Activated naive CD4-positive, alpha-beta T cell treated with anti-CD3 and anti-CD28 coated beads for 36 hours (primary cell): ENCODE data around the gene CFI. TPM values are rescaled to one million over a fixed set of nuclear protein-coding genes. Genes with fewer than 3 reads are reported as not detected.

Experiments
- CTCF ChIA-PET: fragments of 350-600 bp; sonication (Branson Sonifier 250); formaldehyde crosslinking; loops from one replicate; lab custom pipeline; 2021; ENCODE audit warnings: antibody characterized with exemption; lab: Charles Lee
- DNase-seq: peaks from one replicate; pipeline ENCODE4 v3.0.0-alpha.2; 2020
- H3K27ac Mint-ChIP-seq: one replicate; pipeline ENCODE4 v1.8.0; 2021; ENCODE audit warnings: mild to moderate bottlenecking, mixed read lengths
- H3K27me3 Mint-ChIP-seq: one replicate; pipeline ENCODE4 v1.8.0; 2021; ENCODE audit warnings: low read depth, mixed read lengths
- H3K36me3 Mint-ChIP-seq: one replicate; pipeline ENCODE4 v1.8.0; 2021; ENCODE audit warnings: low read depth, mixed read lengths
- H3K4me1 Mint-ChIP-seq: one replicate; pipeline ENCODE4 v1.8.0; 2021; ENCODE audit warnings: low read depth, mixed read lengths
- H3K4me3 Mint-ChIP-seq: one replicate; pipeline ENCODE4 v1.8.0; 2021; ENCODE audit warnings: mild to moderate bottlenecking, moderate library complexity, mixed read lengths
- H3K9me3 Mint-ChIP-seq: one replicate; pipeline ENCODE4 v1.8.0; 2021; ENCODE audit warnings: mixed read lengths
- intact Hi-C: fragments of 100-400 bp; cut with micrococcal nuclease; formaldehyde crosslinking; loops from one replicate; pipeline ENCODE4 v1.15.1; 2023
- total RNA-seq, 2 experiments: library from RNA; stranded (reverse); gene quantifications; one replicate each; pipeline ENCODE4 v1.2.3, GENCODE V29; 2021

CFI gene
- total RNA-seq, result not detected

GRCh38 chr4:109801895-109802319, at the start of gene CFI:
Gene CFI (minus strand): TSS chr4:109801999. CDS start chr4:109801971, 28 bp downstream.
- Mint-ChIP-seq H3K27me3 (no peaks in the 10 kb centered on the region), H3K4me3 (no peak within 1 kb of the TSS), H3K27ac (no peak within 1 kb of the TSS), H3K9me3 (peaks cover 3% of the 10 kb centered on the region), H3K4me1 (no peaks in the 10 kb centered on the region), H3K36me3 (no peaks in the 10 kb centered on the region)
- intact Hi-C loops, result no loop called here
- CTCF ChIA-PET, result no interaction called here
- no peak for DNase-seq

DNA sequence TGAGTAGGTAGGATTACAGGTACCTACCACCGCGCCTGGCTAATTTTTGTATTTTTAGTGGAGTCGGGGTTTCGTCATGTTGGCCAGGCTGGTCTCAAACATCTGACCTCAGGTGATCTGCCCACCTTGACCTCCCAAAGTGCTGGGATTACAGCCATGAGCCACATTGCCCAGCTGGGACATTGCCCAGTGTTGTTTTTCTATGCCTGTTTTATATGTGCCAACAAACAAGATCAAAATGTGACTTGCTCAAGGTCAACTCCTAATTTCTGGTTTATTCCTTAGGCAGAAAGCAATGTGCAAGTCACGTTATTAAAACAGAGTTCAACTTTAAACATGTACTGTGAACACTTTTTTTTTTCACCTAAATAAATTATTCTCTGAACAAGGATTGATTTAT, 48.8 kb upstream of the CFI start:
- H3K9me3 Mint-ChIP-seq, result no peaks in the 10 kb centered on the region
- CTCF ChIA-PET, result no interaction called here
- H3K27me3 Mint-ChIP-seq, result no peaks in the 10 kb centered on the region
- no peak for DNase-seq
- H3K4me1 Mint-ChIP-seq, result no peaks in the 10 kb centered on the region
- intact Hi-C loops, result no loop called here
- H3K27ac Mint-ChIP-seq, result no peak overlapping the region
- peaks cover 7% of the 10 kb centered on the region for H3K36me3 Mint-ChIP-seq
- H3K4me3 Mint-ChIP-seq, result no peak overlapping the region

GRCh38 chr4:109848501-109848900, 46.7 kb upstream of the CFI start:
- intact Hi-C loops, result no loop called here
- Mint-ChIP-seq H3K4me1 (no peaks in the 10 kb centered on the region), H3K4me3 (no peak overlapping the region), H3K27ac (no peak overlapping the region), H3K36me3 (peaks cover 7% of the 10 kb centered on the region), H3K27me3 (no peaks in the 10 kb centered on the region), H3K9me3 (no peaks in the 10 kb centered on the region)
- CTCF ChIA-PET, result interaction anchor here (0.6 kb wide), 2 partner anchors 333 to 568 kb away, joined by 3 read pairs; no protein-coding TSS in a partner anchor
- no peak for DNase-seq

DNA sequence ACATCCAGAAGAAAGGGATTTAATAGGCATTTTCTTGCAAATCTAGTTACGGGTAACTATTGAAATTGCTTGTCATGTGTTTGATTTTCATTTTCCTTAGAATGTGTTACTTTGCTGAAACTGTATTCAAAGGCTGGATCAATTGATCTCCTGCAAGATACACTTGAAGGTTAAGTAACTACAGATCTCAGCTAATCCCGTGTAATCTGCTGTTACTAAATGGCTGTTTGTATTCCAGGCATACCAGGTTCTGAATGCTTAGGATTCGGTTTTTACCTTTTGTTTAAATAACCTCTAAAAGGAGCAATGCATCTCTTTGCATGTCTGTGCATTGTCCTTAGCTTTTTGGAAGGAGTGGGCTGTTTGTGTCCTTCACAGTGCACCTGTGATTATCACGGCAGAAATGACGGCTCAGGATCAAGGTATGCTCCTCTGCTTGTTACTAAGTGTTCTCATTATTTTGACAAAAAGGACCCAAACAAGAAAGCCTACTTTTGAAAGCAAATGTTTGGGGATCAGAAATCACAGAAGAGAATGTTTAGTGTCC, 46.2 kb upstream of the CFI start, which contains the start of gene LRIT3:
LRIT3 (plus strand) TSS at position 212 of the 547 bp plus-strand sequence; CDS start at position 307, 95 bp downstream.
- CTCF ChIA-PET, result interaction anchor here (0.6 kb wide), 2 partner anchors 69 to 568 kb away, joined by 3 read pairs; no protein-coding TSS in a partner anchor
- H3K27ac Mint-ChIP-seq, result no peak within 1 kb of the TSS
- H3K36me3 Mint-ChIP-seq, result peaks cover 4% of the 10 kb centered on the region
- no peaks in the 10 kb centered on the region for H3K9me3 Mint-ChIP-seq
- no peak for DNase-seq
- H3K4me1 Mint-ChIP-seq, result no peaks in the 10 kb centered on the region
- H3K4me3 Mint-ChIP-seq, result no peak within 1 kb of the TSS
- H3K27me3 Mint-ChIP-seq, result no peaks in the 10 kb centered on the region
- intact Hi-C loops, result no loop called here

GRCh38 chr4:109846395-109847098, 44.7 kb upstream of the CFI start:
- Mint-ChIP-seq H3K4me3 (no peak overlapping the region), H3K4me1 (no peaks in the 10 kb centered on the region), H3K9me3 (no peaks in the 10 kb centered on the region), H3K27me3 (no peaks in the 10 kb centered on the region), H3K27ac (no peak overlapping the region), H3K36me3 (no peaks in the 10 kb centered on the region)
- DNase-seq, result no peak
- intact Hi-C loops, result no loop called here
- CTCF ChIA-PET, result no interaction called here

DNA sequence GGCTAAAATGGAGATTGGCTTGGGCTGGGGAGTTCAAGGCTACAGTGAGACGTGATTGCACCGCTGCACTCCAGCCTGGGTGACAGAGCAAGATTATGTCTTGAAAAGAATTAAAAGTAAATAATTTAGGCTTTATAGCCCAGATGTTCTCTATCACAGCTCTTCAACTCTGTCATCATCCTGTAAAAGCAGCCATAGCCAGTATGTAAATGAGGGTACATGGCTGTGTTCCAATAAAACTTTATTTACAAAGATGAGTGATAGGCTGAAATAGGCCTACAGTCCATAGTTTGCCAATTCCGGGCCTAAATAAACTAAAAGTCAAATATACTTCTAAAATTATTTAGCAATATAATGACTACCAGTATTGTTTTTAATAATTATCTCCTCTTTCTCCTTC, 35.2 kb upstream of the CFI start:
- Mint-ChIP-seq H3K27me3 (no peaks in the 10 kb centered on the region), H3K27ac (no peak overlapping the region)
- CTCF ChIA-PET, result no interaction called here

DNA sequence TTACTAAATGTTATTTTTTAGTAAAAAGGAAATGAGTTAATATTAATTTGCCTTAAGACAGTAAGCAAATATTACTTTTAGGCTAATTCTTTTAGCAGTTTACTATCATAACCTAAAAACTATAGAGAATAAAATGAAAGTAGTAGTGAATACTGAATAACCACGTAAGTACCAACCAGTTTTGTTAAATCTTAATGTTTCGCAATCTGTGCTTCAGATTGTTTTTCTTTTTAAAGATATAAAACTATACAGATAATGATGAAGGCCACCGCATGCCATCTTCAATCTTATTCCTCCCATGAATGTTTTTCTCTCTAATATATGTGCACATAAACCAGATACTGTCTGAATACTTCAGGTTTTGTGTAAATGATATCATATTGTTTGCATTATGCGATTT, 32.0 kb upstream of the CFI start:
- Mint-ChIP-seq H3K36me3 (peaks cover 15% of the 10 kb centered on the region), H3K27ac (no peak overlapping the region), H3K9me3 (peaks cover 2% of the 10 kb centered on the region), H3K4me1 (no peaks in the 10 kb centered on the region), H3K4me3 (no peak overlapping the region), H3K27me3 (no peaks in the 10 kb centered on the region)
- intact Hi-C loops, result no loop called here
- DNase-seq, result no peak
- CTCF ChIA-PET, result interaction anchor here (0.6 kb wide), 1 partner anchor 105 kb away, joined by 4 read pairs; no protein-coding TSS in a partner anchor

More for the DNA sequence above, 35.2 kb upstream of the CFI start:
- H3K4me3 Mint-ChIP-seq, result no peak overlapping the region
- intact Hi-C loops, result no loop called here
- H3K9me3 Mint-ChIP-seq, result peaks cover 2% of the 10 kb centered on the region
- peaks cover 21% of the 10 kb centered on the region for H3K36me3 Mint-ChIP-seq
- no peak for DNase-seq
- no peaks in the 10 kb centered on the region for H3K4me1 Mint-ChIP-seq

- Mint-ChIP-seq H3K4me3 (no peak within 1 kb of the TSS), H3K9me3 (no peaks in the 10 kb centered on the region), H3K27me3 (no peaks in the 10 kb centered on the region), H3K27ac (no peak within 1 kb of the TSS), H3K36me3 (peaks cover 11% of the 10 kb centered on the region), H3K4me1 (peaks cover 3% of the 10 kb centered on the region)
- intact Hi-C loops, result loop anchor here (2.0 to 10.0 kb wide), 2 partner anchors 151 to 993 kb away; no protein-coding TSS in a partner anchor
- CTCF ChIA-PET, result interaction anchor here (0.6 to 2.3 kb wide), 4 partner anchors 10 to 153 kb away, joined by 3 to 8 read pairs (median 4); no protein-coding TSS in a partner anchor
- no peak for DNase-seq
These were observed 25.9 kb upstream of the CFI start, which contains the start of gene RRH for GRCh38 chr4:109827672-109828071. Gene RRH (plus strand): TSS chr4:109827972. CDS start chr4:109828028, 56 bp downstream.

DNA sequence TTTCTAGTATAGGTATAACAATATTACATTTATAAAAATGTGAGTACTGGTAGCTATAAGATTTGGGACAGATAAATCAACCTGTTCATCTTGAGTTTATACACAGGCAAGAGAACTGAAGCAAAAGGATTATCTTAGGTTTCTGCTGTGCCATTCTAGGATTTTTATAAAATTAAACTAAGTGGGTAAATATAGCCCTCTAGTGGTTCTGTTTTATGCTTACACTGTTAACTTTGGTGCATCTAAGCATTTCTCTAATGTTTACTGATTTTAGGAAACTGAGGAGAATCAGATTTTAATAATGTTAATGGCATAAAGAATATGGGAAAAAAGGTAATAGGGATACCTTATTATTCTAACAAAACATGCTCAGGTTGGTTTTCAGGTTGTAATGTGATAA, 24.9 kb upstream of the CFI start:
- Mint-ChIP-seq H3K27me3 (no peaks in the 10 kb centered on the region), H3K27ac (no peak overlapping the region), H3K9me3 (no peaks in the 10 kb centered on the region), H3K4me3 (no peak overlapping the region), H3K36me3 (peaks cover 15% of the 10 kb centered on the region), H3K4me1 (peaks cover 5% of the 10 kb centered on the region)
- intact Hi-C loops, result loop anchor here (1.0 to 10.0 kb wide), 4 partner anchors 152 to 992 kb away; no protein-coding TSS in a partner anchor
- CTCF ChIA-PET, result interaction anchor here (0.9 to 2.3 kb wide), 7 partner anchors 9 to 395 kb away, joined by 3 to 8 read pairs (median 3); no protein-coding TSS in a partner anchor
- no peak for DNase-seq

- H3K9me3 Mint-ChIP-seq, result no peaks in the 10 kb centered on the region
- peaks cover 50% of the 10 kb centered on the region for H3K36me3 Mint-ChIP-seq
- H3K4me1 Mint-ChIP-seq, result peaks cover 57% of the 10 kb centered on the region
- no peaks in the 10 kb centered on the region for H3K27me3 Mint-ChIP-seq
- H3K4me3 Mint-ChIP-seq, result no peak overlapping the region
- intact Hi-C loops, result loop anchor here (1.0 to 10.0 kb wide), 3 partner anchors 126 to 986 kb away; no protein-coding TSS in a partner anchor
- CTCF ChIA-PET, result interaction anchor here (1.0 kb wide), 1 partner anchor 415 kb away, joined by 3 read pairs; no protein-coding TSS in a partner anchor
- peak; percentile 13 for DNase-seq
- H3K27ac Mint-ChIP-seq, result no peak overlapping the region
These were observed 19.4 kb upstream of the CFI start for GRCh38 chr4:109821185-109821584.

DNA sequence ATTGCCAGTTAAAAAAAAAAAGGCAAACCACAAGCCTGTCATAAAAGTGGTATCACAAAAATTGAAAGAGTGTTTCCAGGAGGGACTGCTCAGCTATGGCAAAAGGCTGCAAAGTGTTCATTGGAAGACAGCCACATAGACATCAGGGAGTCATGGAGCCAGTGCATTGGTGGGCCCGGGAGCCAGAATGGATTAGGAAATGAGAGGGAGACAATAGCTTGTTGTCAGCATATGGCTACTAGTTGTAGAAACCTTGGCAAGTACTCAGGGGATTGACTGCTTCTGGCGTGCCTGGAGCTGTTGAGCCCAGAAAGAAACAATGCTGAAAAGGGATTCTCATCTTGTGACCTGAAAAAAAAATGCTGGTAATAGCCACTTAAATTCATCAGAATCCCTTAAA, 18.8 kb upstream of the CFI start:
- H3K9me3 Mint-ChIP-seq, result no peaks in the 10 kb centered on the region
- peak overlapping the region; percentile 42 for H3K27ac Mint-ChIP-seq
- H3K27me3 Mint-ChIP-seq, result no peaks in the 10 kb centered on the region
- intact Hi-C loops, result loop anchor here (10.0 kb wide), 1 partner anchor 986 kb away; no protein-coding TSS in a partner anchor
- CTCF ChIA-PET, result interaction anchor here (0.7 to 1.0 kb wide), 2 partner anchors 226 to 415 kb away, joined by 3 read pairs; no protein-coding TSS in a partner anchor
- no peak for DNase-seq
- no peak overlapping the region for H3K4me3 Mint-ChIP-seq
- H3K4me1 Mint-ChIP-seq, result peaks cover 60% of the 10 kb centered on the region
- H3K36me3 Mint-ChIP-seq, result peaks cover 54% of the 10 kb centered on the region

GRCh38 chr4:109818268-109818667, 16.5 kb upstream of the CFI start:
- CTCF ChIA-PET, result no interaction called here
- H3K36me3 Mint-ChIP-seq, result peaks cover 47% of the 10 kb centered on the region
- no peak overlapping the region for H3K4me3 Mint-ChIP-seq
- no peak for DNase-seq
- no peak overlapping the region for H3K27ac Mint-ChIP-seq
- H3K4me1 Mint-ChIP-seq, result peaks cover 64% of the 10 kb centered on the region
- no peaks in the 10 kb centered on the region for H3K9me3 Mint-ChIP-seq
- intact Hi-C loops, result loop anchor here (5.0 to 10.0 kb wide), 3 partner anchors 161 to 1193 kb away; partner anchors contain the start of gene RPL34
- H3K27me3 Mint-ChIP-seq, result no peaks in the 10 kb centered on the region
